Fibroblast of skin of left quadriceps (primary cell): Measurements from ENCODE around the gene SON.
"Not testable (repeated sequence)": the region's sequence is repeated elsewhere in the genome, so short reads cannot be mapped to it uniquely, and the experiment has no call there.

Experiments used
- DNase-seq, 2 experiments: peaks; one replicate each; pipeline ENCODE4 v3.0.0-alpha.2; 2013; ENCODE audit warnings: low read depth in 2 of 2

The SON gene

DNA sequence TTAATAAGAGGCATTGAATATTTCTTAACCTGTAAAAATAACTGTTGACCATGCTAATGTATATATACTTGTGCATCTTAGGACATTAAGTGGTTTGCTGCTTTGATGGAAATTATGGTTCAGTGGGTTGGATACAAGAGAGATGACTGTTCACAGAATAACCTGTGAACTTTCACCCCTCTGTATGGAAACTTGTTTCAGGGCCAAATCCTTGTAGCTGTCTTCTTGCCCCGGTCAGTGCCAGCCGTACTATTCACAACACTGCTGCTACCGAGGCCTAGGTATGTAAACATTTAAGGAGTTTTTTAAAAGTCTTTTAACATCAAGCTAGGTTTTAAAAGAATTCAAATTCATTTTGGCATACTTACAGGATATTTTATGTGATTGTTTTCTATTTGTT is 29.5 kb downstream of the SON start:
- DNase-seq, result no peak

GRCh38 chr21:33576741-33577141 is 33.9 kb downstream of the SON start:
- not testable (repeated sequence) for DNase-seq

DNA sequence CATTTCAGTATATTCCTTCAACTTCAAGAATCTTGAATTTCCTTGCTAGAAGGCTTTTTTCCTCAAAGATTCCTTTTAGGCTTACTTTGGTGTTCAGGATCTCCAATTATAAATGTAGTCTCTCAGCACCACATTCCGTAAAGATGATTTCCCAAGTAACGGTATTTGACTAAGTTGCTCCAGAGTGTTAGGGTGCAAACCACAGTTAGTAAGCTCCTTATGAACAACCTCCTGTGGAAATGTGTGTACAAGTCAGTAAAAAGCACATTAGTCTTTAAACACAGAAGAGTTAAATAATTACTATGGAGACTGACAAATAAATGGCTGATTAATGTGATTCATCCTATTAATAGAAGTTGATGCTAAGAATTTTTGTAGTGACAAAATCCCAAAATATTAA is 35.4 kb downstream of the SON start:
- peak; percentile 32 to 41 for DNase-seq

DNA sequence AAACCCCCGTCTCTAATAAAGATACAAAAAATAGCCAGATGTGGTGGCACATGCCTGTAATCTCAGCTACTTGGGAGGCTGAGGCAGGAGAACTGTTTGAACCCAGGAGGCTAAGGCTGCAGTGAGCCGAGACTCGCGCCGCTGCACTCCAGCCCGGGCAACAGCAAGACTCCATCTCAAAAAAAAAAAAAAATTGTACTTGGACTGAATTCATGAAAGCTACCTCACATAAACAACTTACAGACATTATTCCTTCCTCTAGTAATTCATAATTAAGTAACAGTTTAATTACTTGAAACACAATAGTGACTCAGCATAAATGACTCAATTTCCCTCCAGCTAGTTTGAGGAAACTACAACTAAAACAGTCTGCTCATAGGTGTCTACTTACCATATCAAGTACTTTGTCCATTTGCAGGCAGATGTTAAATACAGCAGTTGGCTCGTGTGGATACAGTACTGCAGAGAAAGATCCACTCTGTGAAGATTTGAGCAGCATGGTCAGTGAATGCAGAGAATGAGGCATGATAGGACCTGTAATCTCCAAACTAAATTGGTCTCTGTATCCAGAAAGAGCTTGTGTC is 36.2 kb downstream of the SON start:
- peak in 1 of 2 experiments; percentile 6 for DNase-seq

DNA sequence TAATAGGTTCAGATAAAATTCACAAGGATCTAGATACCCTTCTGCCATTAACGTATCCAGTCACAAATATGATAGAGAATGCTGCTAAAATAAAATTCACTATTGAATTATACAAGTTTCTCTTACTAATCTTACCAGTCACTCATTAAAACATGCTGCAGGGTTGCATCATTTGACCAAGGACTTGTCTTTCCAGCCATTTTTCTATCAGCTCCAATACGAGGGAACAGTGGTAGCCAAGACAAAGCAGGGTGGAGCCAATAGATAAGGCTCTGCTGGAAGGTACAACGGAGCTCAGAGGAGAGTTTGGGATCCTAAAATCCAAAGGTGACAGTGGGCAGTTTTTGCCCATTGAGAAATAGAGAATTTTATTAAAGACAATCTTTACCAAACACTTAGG is 41.6 kb downstream of the SON start:
- no peak for DNase-seq

GRCh38 chr21:33586927-33587326 is 44.1 kb downstream of the SON start:
- DNase-seq, result no peak

- DNase-seq, result no peak
Observed at GRCh38 chr21:33587792-33588484, 45.1 kb downstream of the SON start.

GRCh38 chr21:33588485-33589335 is 45.9 kb downstream of the SON start, which contains the start of gene DONSON:
Gene DONSON, minus strand, starts transcription at chr21:33588684. Its CDS starts 43 bp downstream, at chr21:33588641.
- peak; percentile 52 to 56 for DNase-seq

DNA sequence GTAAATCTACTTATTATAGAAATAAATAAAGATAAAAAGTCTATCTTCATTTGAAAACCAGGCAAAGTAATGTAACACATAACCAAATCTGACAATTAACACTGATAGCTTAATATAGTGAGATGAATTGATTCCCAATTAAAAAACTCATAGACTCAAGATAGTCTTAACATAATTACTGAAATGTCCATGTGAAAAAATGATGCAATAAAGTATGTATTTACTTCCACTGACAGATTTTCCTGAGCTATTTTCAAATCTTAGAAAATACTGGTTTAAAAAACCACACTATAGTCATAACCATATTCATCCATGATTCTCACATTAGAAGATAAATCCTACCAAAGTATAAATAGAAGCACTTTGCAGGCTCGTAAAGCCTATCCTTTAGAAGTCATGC is 55.2 kb downstream of the SON start:
- no peak for DNase-seq

- DNase-seq, result no peak
Observed at GRCh38 chr21:33608559-33608958, 65.7 kb downstream of the SON start.

- no peak for DNase-seq
Observed at GRCh38 chr21:33611006-33611744, 68.3 kb downstream of the SON start.

DNA sequence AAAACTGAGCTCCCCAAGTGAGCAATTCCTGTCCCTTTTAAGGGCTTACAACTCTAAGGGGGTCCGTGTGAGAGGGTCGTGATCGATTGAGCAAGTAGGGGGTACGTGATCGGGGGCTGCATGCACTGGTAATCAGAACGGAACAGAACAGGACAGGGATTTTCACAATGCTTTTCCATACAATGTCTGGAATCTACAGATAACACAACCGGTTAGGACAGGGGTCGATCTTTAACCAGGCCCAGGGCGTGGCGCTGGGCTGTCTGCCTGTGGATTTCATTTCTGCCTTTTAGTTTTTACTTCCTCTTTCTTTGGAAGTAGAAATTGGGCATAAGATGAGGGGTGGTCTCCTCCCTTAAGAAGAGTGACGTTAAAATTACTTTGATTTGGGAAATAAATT is 74.7 kb downstream of the SON start:
- DNase-seq, result not testable (repeated sequence)

GRCh38 chr21:33618407-33618806 is 75.6 kb downstream of the SON start:
- DNase-seq, result no peak

- DNase-seq, result no peak
Observed at GRCh38 chr21:33619726-33620125, 76.9 kb downstream of the SON start.

- DNase-seq, result no peak
Observed at GRCh38 chr21:33622253-33622652, 79.4 kb downstream of the SON start.

DNA sequence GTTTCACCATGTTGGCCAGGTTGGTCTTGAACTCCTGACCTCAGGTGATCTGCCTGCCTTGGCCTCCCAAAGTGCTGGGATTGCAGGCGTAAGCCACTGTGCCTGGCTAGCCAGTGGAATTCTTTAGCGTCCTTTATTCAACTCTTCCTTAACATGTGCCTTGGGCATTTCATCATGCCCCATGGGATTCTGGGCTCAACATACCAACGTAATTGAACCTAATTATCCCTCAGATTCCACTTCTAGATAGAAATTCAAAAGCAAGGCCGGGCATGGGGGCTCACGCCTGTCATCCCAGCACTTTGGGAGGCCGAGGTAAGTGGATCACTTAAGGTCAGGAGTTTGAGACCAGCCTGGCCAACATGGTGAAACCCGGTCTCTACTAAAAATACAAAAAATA is 83.3 kb downstream of the SON start:
- not testable (repeated sequence) for DNase-seq
